MM.1S (cell line): ENCODE results near the gene HPCAL1.

ENCODE experiments used
- EZH2 ChIP-seq: fragments of 300-600 bp; sonication (generic); optimal IDR thresholded peaks from 2 replicates; pipeline ENCODE3; 2017; ENCODE audit warnings: low read depth, mild to moderate bottlenecking, antibody characterized with exemption, low read length, mixed read lengths
- TF ChIP-seq, protein P1 (sequence below): fragments of 300-600 bp; sonication (generic); IDR thresholded peaks from 2 replicates; pipeline ENCODE4 v1.5.1; 2016; ENCODE audit warnings: antibody characterized with exemption, low read length, mixed read lengths

DNA sequence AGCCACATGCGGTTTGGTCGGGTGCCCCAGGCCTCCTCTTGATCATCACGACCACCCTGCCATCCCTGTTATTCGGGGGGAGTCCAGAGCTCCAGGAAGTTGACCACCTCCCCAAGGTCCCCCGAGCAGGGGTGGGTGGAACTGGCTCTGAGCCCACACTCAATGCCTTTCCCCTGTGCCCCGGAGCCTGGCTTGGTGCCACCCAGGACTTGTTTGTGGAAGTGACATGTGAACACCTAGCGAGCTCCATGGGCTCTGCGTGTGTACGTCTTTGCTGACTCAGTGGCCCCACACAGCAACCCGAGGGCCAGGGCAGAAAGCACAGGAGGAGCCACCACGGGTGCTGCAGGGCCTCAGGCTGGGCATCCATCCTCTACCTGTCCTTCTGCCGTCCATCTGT is 112.9 kb downstream of the HPCAL1 start:
- TF ChIP-seq, protein P1, sequence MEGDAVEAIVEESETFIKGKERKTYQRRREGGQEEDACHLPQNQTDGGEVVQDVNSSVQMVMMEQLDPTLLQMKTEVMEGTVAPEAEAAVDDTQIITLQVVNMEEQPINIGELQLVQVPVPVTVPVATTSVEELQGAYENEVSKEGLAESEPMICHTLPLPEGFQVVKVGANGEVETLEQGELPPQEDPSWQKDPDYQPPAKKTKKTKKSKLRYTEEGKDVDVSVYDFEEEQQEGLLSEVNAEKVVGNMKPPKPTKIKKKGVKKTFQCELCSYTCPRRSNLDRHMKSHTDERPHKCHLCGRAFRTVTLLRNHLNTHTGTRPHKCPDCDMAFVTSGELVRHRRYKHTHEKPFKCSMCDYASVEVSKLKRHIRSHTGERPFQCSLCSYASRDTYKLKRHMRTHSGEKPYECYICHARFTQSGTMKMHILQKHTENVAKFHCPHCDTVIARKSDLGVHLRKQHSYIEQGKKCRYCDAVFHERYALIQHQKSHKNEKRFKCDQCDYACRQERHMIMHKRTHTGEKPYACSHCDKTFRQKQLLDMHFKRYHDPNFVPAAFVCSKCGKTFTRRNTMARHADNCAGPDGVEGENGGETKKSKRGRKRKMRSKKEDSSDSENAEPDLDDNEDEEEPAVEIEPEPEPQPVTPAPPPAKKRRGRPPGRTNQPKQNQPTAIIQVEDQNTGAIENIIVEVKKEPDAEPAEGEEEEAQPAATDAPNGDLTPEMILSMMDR = no peak
- no peak for TF ChIP-seq EZH2
